NT2/D1 (cell line): ENCODE data around the gene IL18R1.

Source experiments
- DNase-seq: peaks from one replicate; pipeline ENCODE4 v3.0.0-alpha.2; 2011; ENCODE audit warnings: low read depth, low spot score
- H3K27me3 ChIP-seq: 2 replicates; pipeline ENCODE4 v1.6.0; 2011; ENCODE audit warnings: mild to moderate bottlenecking; ENCODE audit not compliant: insufficient read length, insufficient read depth
- H3K36me3 ChIP-seq: 2 replicates; pipeline ENCODE4 v1.6.1; 2011; ENCODE audit warnings: mild to moderate bottlenecking, low read length, mixed read lengths; ENCODE audit not compliant: insufficient read depth, insufficient read length
- H3K4me1 ChIP-seq: 2 replicates; pipeline ENCODE4 v1.5.1; 2011; ENCODE audit not compliant: insufficient read depth, insufficient read length
- H3K4me3 ChIP-seq: 2 replicates; pipeline ENCODE4 v1.5.1; 2011; ENCODE audit warnings: low read depth; ENCODE audit not compliant: insufficient read length
- H3K9ac ChIP-seq: 2 replicates; pipeline ENCODE4 v1.6.0; 2011; ENCODE audit warnings: low read depth; ENCODE audit not compliant: insufficient read length
- H3K9me3 ChIP-seq: 2 replicates; pipeline ENCODE4 v1.5.1; 2011; ENCODE audit warnings: mild to moderate bottlenecking, low read length; ENCODE audit not compliant: insufficient read depth
- SUZ12 ChIP-seq: IDR thresholded peaks from 2 replicates; pipeline ENCODE4 v1.6.1; 2011; ENCODE audit not compliant: insufficient read length, insufficient read depth; ENCODE audit errors: extremely low read depth
- YY1 ChIP-seq: IDR thresholded peaks from 2 replicates; pipeline ENCODE4 v1.6.1; 2011; ENCODE audit not compliant: insufficient read length, insufficient read depth
- ZNF274 ChIP-seq: IDR thresholded peaks from 2 replicates; pipeline ENCODE4 v1.6.1; 2011; ENCODE audit warnings: mild to moderate bottlenecking, low read depth, low read length

IL18R1 gene

DNA sequence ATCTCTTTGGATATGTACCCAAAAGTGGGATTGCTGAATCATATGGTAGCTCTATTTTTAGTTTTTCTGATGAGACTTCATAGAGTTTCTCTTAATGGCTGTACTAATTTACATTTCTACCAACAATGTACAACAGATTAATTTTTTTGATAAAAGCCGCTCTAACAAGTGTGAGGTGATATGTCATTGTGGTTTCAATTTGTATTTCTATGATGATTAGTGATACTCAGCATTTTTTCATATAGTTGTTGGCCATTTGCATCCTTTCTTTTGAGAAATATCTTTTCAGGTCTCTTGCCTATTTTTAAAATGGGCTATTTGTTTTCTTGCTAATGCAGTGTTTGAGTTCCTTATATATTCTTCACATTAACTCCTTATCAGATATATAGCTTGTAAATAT is 71.7 kb downstream of the IL18R1 start:
- H3K4me1 ChIP-seq, result no peaks in the 10 kb centered on the region
- no peaks in the 10 kb centered on the region for H3K27me3 ChIP-seq
- H3K4me3 ChIP-seq, result no peak overlapping the region
- H3K9me3 ChIP-seq, result no peaks in the 10 kb centered on the region
- H3K36me3 ChIP-seq, result no peaks in the 10 kb centered on the region
- TF ChIP-seq ZNF274 (no peak), SUZ12 (no peak), YY1 (no peak)
- no peak overlapping the region for H3K9ac ChIP-seq
- no peak for DNase-seq

DNA sequence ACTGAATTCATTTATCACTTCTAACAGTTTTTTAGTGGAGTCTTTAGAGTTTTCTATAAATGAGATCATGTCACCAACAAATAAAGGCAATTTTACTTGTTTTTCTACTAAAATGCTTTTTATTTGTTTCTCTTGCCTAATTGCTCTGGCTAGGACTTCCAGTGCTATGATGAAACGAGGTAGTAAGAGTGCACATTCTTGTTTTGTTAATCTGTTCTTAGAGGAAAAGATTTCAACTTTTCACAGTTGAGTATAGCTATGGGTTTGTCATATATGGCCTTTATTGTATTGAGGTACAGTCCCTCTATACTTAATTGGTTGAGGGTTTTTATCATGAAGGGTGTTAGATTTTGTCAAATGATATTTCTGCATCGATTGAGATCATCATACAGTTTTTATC is 73.0 kb downstream of the IL18R1 start:
- Histone ChIP-seq H3K9me3 (no peaks in the 10 kb centered on the region), H3K9ac (no peak overlapping the region), H3K4me3 (no peak overlapping the region), H3K4me1 (peaks cover 2% of the 10 kb centered on the region), H3K36me3 (no peaks in the 10 kb centered on the region), H3K27me3 (no peaks in the 10 kb centered on the region)
- no peak for DNase-seq
- TF ChIP-seq SUZ12, result no peak
- TF ChIP-seq ZNF274, result no peak

DNA sequence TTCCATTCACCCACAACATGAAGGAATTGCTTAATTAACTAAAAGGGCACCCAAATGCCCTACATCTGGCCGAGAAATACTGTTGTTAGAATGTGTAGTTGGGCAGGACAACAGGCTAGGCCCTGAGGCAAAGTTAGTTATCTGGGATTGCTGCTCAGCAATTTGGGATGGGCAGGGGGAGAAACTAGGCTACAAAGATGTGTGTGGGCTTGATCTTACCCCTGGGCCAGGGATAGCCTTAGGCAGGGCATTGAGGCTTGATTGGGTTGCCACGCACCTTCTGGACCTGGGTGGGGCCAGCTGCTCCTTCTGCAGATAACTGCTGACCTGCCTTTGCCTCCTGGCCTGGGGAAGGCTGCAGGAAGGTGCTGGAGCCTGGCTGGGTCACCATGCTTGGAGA is 76.8 kb downstream of the IL18R1 start:
- Histone ChIP-seq H3K27me3 (no peaks in the 10 kb centered on the region), H3K4me3 (no peak overlapping the region), H3K9ac (no peak overlapping the region), H3K9me3 (no peaks in the 10 kb centered on the region), H3K36me3 (no peaks in the 10 kb centered on the region), H3K4me1 (peaks cover 2% of the 10 kb centered on the region)
- DNase-seq, result no peak
- TF ChIP-seq ZNF274, result no peak
- no peak for TF ChIP-seq SUZ12
- no peak for TF ChIP-seq YY1

DNA sequence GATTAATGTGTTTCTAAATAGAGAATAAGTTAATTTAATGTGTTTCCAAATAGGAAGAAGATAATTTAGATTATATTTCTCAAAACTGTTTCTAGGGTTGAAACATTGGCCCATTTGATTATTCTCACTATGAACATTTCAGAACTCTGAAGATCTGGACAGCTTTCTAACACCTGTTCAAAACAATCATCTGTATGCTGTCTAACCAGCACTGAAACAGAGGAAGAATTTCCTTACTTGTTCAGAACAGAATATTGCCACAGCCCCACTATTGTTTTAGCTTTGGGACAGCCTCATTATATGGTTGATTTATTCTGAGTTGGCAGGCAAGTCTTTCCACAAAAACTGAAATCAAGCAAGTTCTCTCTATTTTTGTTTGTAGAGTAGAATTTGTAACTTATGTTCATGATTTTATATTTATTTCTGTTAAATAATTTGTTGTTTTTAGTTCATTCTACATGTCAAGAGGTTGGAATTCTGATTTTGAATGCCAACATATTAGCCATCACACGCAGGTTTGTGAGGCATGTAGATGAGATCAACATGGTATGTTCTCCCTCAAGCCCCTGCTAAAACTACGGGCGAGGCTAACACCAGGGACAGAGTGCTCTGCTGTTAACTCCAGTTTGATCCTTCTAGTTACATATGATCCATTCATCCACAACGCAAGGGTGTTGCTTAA is 78.5 kb downstream of the IL18R1 start:
- H3K4me1 ChIP-seq, result peaks cover 2% of the 10 kb centered on the region
- DNase-seq, result no peak
- H3K9me3 ChIP-seq, result no peaks in the 10 kb centered on the region
- H3K27me3 ChIP-seq, result no peaks in the 10 kb centered on the region
- H3K36me3 ChIP-seq, result no peaks in the 10 kb centered on the region
- TF ChIP-seq SUZ12 (no peak), ZNF274 (no peak), YY1 (no peak)
- H3K4me3 ChIP-seq, result no peak overlapping the region
- H3K9ac ChIP-seq, result no peak overlapping the region

DNA sequence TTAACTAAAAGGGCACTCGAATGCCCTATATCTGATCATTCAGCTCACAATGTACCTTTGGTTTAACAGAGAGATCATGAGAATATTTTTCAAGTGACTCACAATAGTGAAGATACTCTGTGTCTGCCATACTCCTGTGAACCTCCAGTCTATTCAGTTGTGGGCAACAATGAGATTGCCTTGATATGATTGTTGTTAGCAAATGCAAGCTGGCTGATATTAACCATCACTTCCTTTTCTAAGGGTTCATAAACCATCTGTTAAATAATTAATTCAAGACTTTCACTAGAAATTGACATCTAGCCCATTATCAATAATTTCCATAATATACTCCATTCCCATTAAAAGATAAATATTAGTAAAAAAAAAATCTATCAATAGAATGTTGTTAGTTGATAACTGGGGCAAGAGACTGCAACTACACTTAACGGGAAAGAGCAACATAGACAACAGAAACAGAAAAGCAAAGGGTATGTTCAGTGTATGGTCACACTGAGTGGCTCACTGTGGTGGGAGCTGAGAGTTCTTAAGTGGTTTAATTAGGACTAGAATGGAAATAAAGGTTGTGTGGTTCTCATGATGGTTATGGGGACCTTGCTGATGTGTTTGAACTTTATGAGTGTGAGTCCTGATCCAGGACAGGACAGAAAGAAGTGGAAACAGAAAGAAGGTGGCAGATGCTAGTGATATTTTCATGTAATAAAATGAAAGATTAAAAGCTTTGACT is 79.2 kb downstream of the IL18R1 start:
- Histone ChIP-seq H3K27me3 (no peaks in the 10 kb centered on the region), H3K4me3 (no peak overlapping the region), H3K9me3 (no peaks in the 10 kb centered on the region), H3K36me3 (no peaks in the 10 kb centered on the region), H3K9ac (no peak overlapping the region), H3K4me1 (peaks cover 2% of the 10 kb centered on the region)
- no peak for DNase-seq
- no peak for TF ChIP-seq YY1
- no peak for TF ChIP-seq ZNF274
- TF ChIP-seq SUZ12, result no peak

DNA sequence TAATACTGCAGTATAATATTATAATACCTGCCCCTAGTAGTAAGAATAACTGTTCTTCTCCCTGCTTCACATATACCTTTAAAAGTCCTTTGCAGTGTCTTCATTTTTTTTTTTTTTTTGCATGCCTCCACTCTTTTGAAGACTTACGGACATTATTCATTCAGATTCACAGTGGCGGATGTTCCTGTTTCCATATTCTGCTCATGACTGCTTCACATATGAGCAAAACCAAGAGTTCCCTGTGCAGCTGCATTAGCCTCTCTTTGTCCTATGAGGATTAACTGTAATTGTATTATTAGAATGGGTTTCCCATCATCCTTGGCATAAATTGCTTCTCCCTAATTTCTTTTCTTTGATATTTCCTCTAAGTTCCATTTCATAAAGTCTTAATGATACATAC is 80.1 kb downstream of the IL18R1 start:
- TF ChIP-seq SUZ12, result no peak
- TF ChIP-seq ZNF274, result no peak
- no peak for TF ChIP-seq YY1

DNA sequence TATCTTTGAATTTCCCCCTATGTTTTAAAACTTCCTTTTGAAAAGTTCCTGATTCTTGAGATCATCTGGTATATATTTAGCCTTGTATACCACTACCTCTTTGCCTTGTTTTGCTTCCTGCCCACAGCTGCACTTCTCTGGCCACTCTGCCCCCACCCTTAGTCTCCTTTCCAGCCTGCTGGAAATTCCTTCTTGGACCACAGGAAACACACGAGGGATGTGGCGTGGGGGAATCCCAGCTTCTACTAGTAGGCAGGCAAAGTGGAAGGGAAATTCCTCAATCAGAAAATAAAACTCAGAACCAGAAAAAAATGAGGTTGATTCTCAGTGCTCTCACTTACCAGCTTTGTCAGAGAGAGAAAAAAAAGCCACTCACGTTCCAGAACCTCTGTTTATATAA is 80.7 kb downstream of the IL18R1 start:
- Histone ChIP-seq H3K9ac (no peak overlapping the region), H3K4me3 (no peak overlapping the region), H3K27me3 (no peaks in the 10 kb centered on the region), H3K36me3 (no peaks in the 10 kb centered on the region), H3K4me1 (peaks cover 2% of the 10 kb centered on the region), H3K9me3 (no peaks in the 10 kb centered on the region)
- no peak for DNase-seq
- TF ChIP-seq SUZ12, result no peak
- TF ChIP-seq ZNF274, result no peak
- TF ChIP-seq YY1, result no peak

More for the DNA sequence above, 80.1 kb downstream of the IL18R1 start:
- Histone ChIP-seq H3K36me3 (no peaks in the 10 kb centered on the region), H3K9ac (no peak overlapping the region), H3K9me3 (no peaks in the 10 kb centered on the region), H3K4me3 (no peak overlapping the region), H3K27me3 (no peaks in the 10 kb centered on the region), H3K4me1 (peaks cover 2% of the 10 kb centered on the region)
- DNase-seq, result no peak
